HepG2 (cell line): ENCODE results near the gene S100A6. TPM values are rescaled to one million over a fixed set of nuclear protein-coding genes. Genes with fewer than 3 reads are reported as not detected.

ENCODE experiments used
- ATAC-seq: fragments of 200-7000 bp; cut with Tn5 transposase; 3 replicates; pipeline ENCODE4 v1.9.1; 2020; ENCODE audit warnings: mild to moderate bottlenecking, moderate library complexity
- BruUV-seq: library from RNA; stranded (reverse); fragments of 400-500 nt; replicated peaks from 2 replicates; lab custom pipeline; 2021; lab: Mats Ljungman, UMichigan
- CTCF ChIA-PET: fragments of 300-600 bp; formaldehyde crosslinking; extraction: SDS; loops from one replicate; lab custom pipeline; 2021; ENCODE audit warnings: low total read pairs, inconsistent platforms, low intra/inter-chr PET ratio; lab: Yijun Ruan, JAX
- POLR2A ChIA-PET: fragments of 350-600 bp; sonication (Branson Sonifier 250); formaldehyde crosslinking; loops from one replicate; lab custom pipeline; 2020; ENCODE audit warnings: antibody characterized with exemption, inconsistent platforms; lab: Yijun Ruan, JAX
- DNase-seq: peaks from one replicate; pipeline ENCODE4 v3.0.0-alpha.2; 2015; ENCODE audit warnings: low spot score
- FAIRE-seq: peaks from 3 replicates; lab custom pipeline; 2011; peaks lifted over from hg19 to GRCh38; lab: Jason Lieb, UNC
- H2AFZ ChIP-seq: one replicate; pipeline ENCODE4 v1.6.1; 2011; ENCODE audit warnings: low read length, inconsistent platforms
- H3K27ac ChIP-seq: fragments of 300-600 bp; 3 replicates; pipeline ENCODE4 v1.8.0; 2011; ENCODE audit warnings: mixed run types, mild to moderate bottlenecking, mixed read lengths, low read length, inconsistent platforms; ENCODE audit not compliant: insufficient read depth; ENCODE audit errors: extremely low read length
- H3K27me3 ChIP-seq, 2 experiments: fragments of 200-600 bp in 1 of 2; 2 replicates in 1 of 2; 3 replicates in 1 of 2; pipeline versions ENCODE4 v1.6.0 to v1.8.0; 2011; ENCODE audit warnings: low read length in 2 of 2, mild to moderate bottlenecking in 2 of 2, moderate library complexity in 2 of 2, inconsistent platforms in 1 of 2; ENCODE audit not compliant: insufficient read depth in 2 of 2, control insufficient read depth in 1 of 2
- H3K36me3 ChIP-seq, 2 experiments: fragments of 200-600 bp in 1 of 2; replicated peaks in 1 of 2; 2 replicates in 1 of 2; 3 replicates in 1 of 2; pipeline versions ENCODE4 v1.5.1 to v1.8.0; 2011; ENCODE audit warnings: low read length in 2 of 2, inconsistent platforms in 1 of 2; ENCODE audit not compliant: insufficient read depth in 2 of 2, control insufficient read depth in 1 of 2
- H3K4me1 ChIP-seq: 2 replicates; pipeline ENCODE4 v1.5.1; 2012; ENCODE audit warnings: low read length, inconsistent platforms; ENCODE audit not compliant: insufficient read depth
- H3K4me2 ChIP-seq: 2 replicates; pipeline ENCODE4 v1.6.0; 2011; ENCODE audit warnings: low read depth, low read length, inconsistent platforms
- H3K4me3 ChIP-seq, 3 experiments: fragments of 200-600 bp in 1 of 3; sonication (generic), shearing (Covaris generic) in 1 of 3; replicated peaks in 1 of 3; 2 replicates each; pipeline ENCODE4 v1.5.1; 2011 to 2016; ENCODE audit warnings: low read length in 3 of 3, inconsistent platforms in 2 of 3, low read depth in 2 of 3, mild to moderate bottlenecking in 2 of 3, control low read depth in 1 of 3, mixed read lengths in 1 of 3; ENCODE audit not compliant: insufficient read depth in 1 of 3
- H3K79me2 ChIP-seq: one replicate; pipeline ENCODE4 v1.6.1; 2011; ENCODE audit warnings: low read length, inconsistent platforms; ENCODE audit not compliant: insufficient read depth
- H3K9ac ChIP-seq: 2 replicates; pipeline ENCODE4 v1.6.0; 2011; ENCODE audit warnings: mild to moderate bottlenecking, low read depth, low read length, inconsistent platforms; ENCODE audit not compliant: insufficient read depth
- H3K9me3 ChIP-seq: 2 replicates; pipeline ENCODE4 v1.5.1; 2012; ENCODE audit warnings: mild to moderate bottlenecking, low read length
- H4K20me1 ChIP-seq: 2 replicates; pipeline ENCODE4 v1.6.0; 2011; ENCODE audit warnings: inconsistent platforms, mild to moderate bottlenecking, low read length, moderate library complexity; ENCODE audit not compliant: insufficient read depth
- AGO1 ChIP-seq: fragments of 200-400 bp; formaldehyde crosslinking; IDR thresholded peaks from 2 replicates; pipeline ENCODE4 v1.6.1; 2017; ENCODE audit warnings: mild to moderate bottlenecking, low read depth, low read length, moderate library complexity; ENCODE audit not compliant: poor library complexity, severe bottlenecking
- AGO2 ChIP-seq: fragments of 200-400 bp; formaldehyde crosslinking; optimal IDR thresholded peaks from 2 replicates; pipeline ENCODE3; 2017; ENCODE audit warnings: mild to moderate bottlenecking, low read depth, low read length, moderate library complexity
- ATF3 ChIP-seq: sonication (generic); formaldehyde crosslinking; IDR thresholded peaks from 2 replicates; pipeline ENCODE4 v1.4.0; 2020; ENCODE audit warnings: missing genetic modification reagents
- FOSL2 ChIP-seq: sonication (generic); formaldehyde crosslinking; IDR thresholded peaks from 2 replicates; pipeline ENCODE4 v1.4.0; 2020; ENCODE audit warnings: missing genetic modification reagents
- HMG20A ChIP-seq: IDR thresholded peaks from 2 replicates; pipeline ENCODE4 v1.6.1; 2016; ENCODE audit warnings: borderline replicate concordance
- KMT2B ChIP-seq: IDR thresholded peaks from 2 replicates; pipeline ENCODE4 v1.6.1; 2016; ENCODE audit warnings: missing genetic modification reagents, missing compliant biosample characterization
- ZFX ChIP-seq: sonication (generic); formaldehyde crosslinking; IDR thresholded peaks from 2 replicates; pipeline ENCODE4 v1.4.0; 2020; ENCODE audit warnings: mild to moderate bottlenecking, low read depth, missing genetic modification reagents, moderate library complexity
- WGBS: methylation state at CpG from one replicate; pipeline ENCODE4 v1.1.6; 2017; ENCODE audit warnings: low lambda C conversion rate; 5-methylcytosine and 5-hydroxymethylcytosine counted together
- in situ Hi-C: cut with HindIII; loops from 2 replicates; pipeline ENCODE4 v1.10.0; 2017; ENCODE audit warnings: low pct_unique_long_range_greater_than_20kb; ENCODE audit not compliant: extremely low pct_ligation_motif_present
- intact Hi-C: fragments of 100-400 bp; cut with micrococcal nuclease; formaldehyde crosslinking; loops from one replicate; pipeline ENCODE4 v1.10.0; 2022; ENCODE audit not compliant: unreplicated experiment
- polyA plus RNA-seq, 8 experiments: library from polyadenylated mRNA; depleted of rRNA in 3 of 8; stranded (reverse) in 7 of 8; unstranded in 1 of 8; fragments of >200 nt; fragmentation: Illumina TruSeq in 4 of 8; extraction: Trizol in 4 of 8; gene quantifications; 2 replicates each; pipeline versions ENCODE4 v1.2.1 to v1.2.3, GENCODE V29; 2011 to 2016; ENCODE audit warnings: low read depth in 4 of 8, missing spikeins in 1 of 8, mixed read lengths in 1 of 8; ENCODE audit not compliant: insufficient read depth in 1 of 8
- total RNA-seq, 5 experiments: library from RNA; depleted of rRNA; stranded (reverse); fragments of >200 nt; fragmentation: Illumina TruSeq; extraction: Trizol; gene quantifications; 2 replicates each; pipeline ENCODE4 v1.2.3, GENCODE V29; 2016; ENCODE audit warnings: low read depth in 1 of 5
- TF ChIP-seq, protein P1 (sequence below): sonication (generic); formaldehyde crosslinking; IDR thresholded peaks from 2 replicates; pipeline ENCODE4 v1.4.0; 2020; ENCODE audit warnings: missing genetic modification reagents
- TF ChIP-seq, protein P2 (sequence below): IDR thresholded peaks from 2 replicates; pipeline ENCODE4 v1.6.1; 2016; ENCODE audit warnings: low read depth, borderline replicate concordance

The S100A6 gene
- total and polyA plus RNA-seq, 2 of the 13 experiments (the other 11 are each of a cell fraction or from before 2014, with no cell fraction given), result 72.9 to 85.0 TPM

DNA sequence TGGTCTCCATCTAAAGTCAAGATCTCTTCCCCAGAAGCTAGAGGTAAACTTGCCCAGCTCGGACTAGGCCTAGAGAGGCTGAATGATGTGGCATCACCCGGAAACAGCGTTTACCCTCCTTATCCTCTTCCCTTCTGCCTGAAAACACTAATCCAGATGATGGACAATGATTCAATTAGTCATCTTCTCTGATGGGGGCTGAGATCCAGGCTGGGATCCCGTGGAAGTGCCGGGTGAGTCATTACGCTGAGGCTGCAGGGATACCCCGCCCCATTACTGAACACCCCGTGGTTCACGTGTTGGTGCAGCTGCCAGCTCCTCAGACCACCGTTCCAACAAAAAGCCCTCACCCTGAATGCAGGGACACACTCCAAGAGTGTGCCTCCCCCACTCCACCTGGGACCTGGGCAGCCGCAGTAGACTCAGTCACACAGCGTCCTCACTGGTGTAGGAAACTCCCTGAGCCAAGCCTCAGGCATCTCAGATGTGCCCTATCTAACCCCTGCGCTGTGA is 2.0 kb downstream of the S100A6 start:
- Histone ChIP-seq H3K27ac (no peak overlapping the region), H3K9me3 (no peaks in the 10 kb centered on the region), H3K4me2 (peak overlapping the region; percentile 83), H2AFZ (no peak overlapping the region), H4K20me1 (no peaks in the 10 kb centered on the region), H3K36me3 (no peaks in the 10 kb centered on the region), H3K79me2 (no peaks in the 10 kb centered on the region), H3K27me3 (no peaks in the 10 kb centered on the region; a peak in 1 of 5 replicates), H3K4me1 (peaks cover 66% of the 10 kb centered on the region), H3K9ac (peak overlapping the region; percentile 28), H3K4me3 (peak overlapping the region; percentile 39 to 64 (median 41); a peak in 4 of 6 replicates)
- WGBS, result 14% methylated on average over 8 of the region's 13 CpGs
- no peak for FAIRE-seq
- in situ Hi-C loops, result loop anchor here (5.0 kb wide), 1 partner anchor 34 kb away; the partner anchor contains the start of gene S100A2
- peak; percentile 3; the same call in 2 of the 3 replicates for ATAC-seq
- TSS peak; percentile 33 for BruUV-seq
- DNase-seq, result peak; percentile 39
- CTCF ChIA-PET, result interaction anchor here (1.3 to 2.8 kb wide), 4 partner anchors 23 to 94 kb away, joined by 5 to 42 read pairs (median 6); partner anchors contain the start of gene S100A13
- intact Hi-C loops, result loop anchor here (1.0 kb wide), 1 partner anchor 35 kb away; no protein-coding TSS in a partner anchor
- TF ChIP-seq KMT2B (CRISPR knock-in tag) (no peak), AGO1 (peak; percentile 9), ATF3 (CRISPR knock-in tag) (0 out of 2 replicates have a peak, but pooled peaks have one; percentile 20), ZFX (CRISPR knock-in tag) (0 out of 2 replicates have a peak, but pooled peaks have one; percentile 26), AGO2 (peak; percentile 39), FOSL2 (CRISPR knock-in tag) (peak; percentile 83), HMG20A (CRISPR knock-in tag) (0 out of 2 replicates have a peak, but pooled peaks have one; percentile 6)
- TF ChIP-seq, protein P1, sequence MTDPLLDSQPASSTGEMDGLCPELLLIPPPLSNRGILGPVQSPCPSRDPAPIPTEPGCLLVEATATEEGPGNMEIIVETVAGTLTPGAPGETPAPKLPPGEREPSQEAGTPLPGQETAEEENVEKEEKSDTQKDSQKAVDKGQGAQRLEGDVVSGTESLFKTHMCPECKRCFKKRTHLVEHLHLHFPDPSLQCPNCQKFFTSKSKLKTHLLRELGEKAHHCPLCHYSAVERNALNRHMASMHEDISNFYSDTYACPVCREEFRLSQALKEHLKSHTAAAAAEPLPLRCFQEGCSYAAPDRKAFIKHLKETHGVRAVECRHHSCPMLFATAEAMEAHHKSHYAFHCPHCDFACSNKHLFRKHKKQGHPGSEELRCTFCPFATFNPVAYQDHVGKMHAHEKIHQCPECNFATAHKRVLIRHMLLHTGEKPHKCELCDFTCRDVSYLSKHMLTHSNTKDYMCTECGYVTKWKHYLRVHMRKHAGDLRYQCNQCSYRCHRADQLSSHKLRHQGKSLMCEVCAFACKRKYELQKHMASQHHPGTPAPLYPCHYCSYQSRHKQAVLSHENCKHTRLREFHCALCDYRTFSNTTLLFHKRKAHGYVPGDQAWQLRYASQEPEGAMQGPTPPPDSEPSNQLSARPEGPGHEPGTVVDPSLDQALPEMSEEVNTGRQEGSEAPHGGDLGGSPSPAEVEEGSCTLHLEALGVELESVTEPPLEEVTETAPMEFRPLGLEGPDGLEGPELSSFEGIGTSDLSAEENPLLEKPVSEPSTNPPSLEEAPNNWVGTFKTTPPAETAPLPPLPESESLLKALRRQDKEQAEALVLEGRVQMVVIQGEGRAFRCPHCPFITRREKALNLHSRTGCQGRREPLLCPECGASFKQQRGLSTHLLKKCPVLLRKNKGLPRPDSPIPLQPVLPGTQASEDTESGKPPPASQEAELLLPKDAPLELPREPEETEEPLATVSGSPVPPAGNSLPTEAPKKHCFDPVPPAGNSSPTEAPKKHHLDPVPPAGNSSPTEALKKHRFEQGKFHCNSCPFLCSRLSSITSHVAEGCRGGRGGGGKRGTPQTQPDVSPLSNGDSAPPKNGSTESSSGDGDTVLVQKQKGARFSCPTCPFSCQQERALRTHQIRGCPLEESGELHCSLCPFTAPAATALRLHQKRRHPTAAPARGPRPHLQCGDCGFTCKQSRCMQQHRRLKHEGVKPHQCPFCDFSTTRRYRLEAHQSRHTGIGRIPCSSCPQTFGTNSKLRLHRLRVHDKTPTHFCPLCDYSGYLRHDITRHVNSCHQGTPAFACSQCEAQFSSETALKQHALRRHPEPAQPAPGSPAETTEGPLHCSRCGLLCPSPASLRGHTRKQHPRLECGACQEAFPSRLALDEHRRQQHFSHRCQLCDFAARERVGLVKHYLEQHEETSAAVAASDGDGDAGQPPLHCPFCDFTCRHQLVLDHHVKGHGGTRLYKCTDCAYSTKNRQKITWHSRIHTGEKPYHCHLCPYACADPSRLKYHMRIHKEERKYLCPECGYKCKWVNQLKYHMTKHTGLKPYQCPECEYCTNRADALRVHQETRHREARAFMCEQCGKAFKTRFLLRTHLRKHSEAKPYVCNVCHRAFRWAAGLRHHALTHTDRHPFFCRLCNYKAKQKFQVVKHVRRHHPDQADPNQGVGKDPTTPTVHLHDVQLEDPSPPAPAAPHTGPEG (CRISPR knock-in tag), result no peak
- TF ChIP-seq, protein P2, sequence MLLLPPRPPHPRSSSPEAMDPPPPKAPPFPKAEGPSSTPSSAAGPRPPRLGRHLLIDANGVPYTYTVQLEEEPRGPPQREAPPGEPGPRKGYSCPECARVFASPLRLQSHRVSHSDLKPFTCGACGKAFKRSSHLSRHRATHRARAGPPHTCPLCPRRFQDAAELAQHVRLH (CRISPR knock-in tag), result no peak
- TF ChIP-seq, all 625 proteins: peak for 6
- POLR2A ChIA-PET, result interaction anchor here (1.4 to 6.6 kb wide), 5 partner anchors 10 to 100 kb away, joined by 3 to 49 read pairs (median 16); partner anchors contain the start of genes CHTOP, S100A16 and S100A2
